ENCODE results near the gene MYLK4.

MYLK4 gene

DNA sequence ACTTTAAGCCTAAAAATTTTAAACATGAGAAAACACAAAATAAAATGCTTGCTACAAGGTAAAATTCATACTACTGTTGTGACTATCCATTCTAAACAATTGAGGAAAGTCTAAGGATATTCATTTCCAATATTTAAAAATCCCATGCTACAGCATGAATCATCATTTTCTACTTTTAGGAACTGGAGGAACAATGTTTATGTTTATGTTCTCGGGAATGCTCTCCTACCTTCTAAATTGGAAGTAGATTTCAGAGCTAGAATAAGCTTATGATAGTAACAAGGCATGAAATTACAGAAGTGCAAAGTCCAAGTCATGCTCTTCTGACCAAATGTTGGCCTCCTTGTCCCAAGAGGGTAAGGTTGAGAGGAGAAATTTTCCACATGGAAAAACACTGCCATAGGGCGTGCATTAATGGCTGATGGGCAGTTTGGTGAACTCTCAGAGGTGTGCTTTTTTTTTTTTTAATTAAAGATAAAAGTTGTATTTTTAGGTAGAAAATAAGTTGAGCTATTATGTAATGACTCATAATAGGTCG lies 6.0 kb upstream of the MYLK4 start:
- no peak for DNase-seq (ENCODE audit: low read depth in 2 of 2)

DNA sequence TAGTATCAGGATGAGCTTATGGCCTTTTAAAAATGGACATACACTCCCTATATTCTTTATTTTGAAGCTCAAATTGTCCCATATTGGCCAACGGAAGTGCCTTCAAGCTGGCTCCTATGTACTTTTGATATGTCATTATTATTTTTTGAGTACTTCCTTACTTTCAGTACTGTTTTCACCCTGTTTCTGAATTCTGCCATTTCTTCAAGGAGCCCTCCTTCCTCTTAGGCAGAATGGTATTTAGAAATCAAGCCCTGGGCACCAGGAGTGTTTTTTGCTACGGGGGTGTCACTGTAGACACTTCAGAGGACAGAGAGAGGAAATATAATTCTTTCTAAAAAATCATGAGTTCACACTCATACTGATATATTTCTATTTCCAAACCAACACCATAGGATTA lies 5.5 kb upstream of the MYLK4 start:
- no peak for DNase-seq (ENCODE audit: low read depth in 2 of 2)

DNA sequence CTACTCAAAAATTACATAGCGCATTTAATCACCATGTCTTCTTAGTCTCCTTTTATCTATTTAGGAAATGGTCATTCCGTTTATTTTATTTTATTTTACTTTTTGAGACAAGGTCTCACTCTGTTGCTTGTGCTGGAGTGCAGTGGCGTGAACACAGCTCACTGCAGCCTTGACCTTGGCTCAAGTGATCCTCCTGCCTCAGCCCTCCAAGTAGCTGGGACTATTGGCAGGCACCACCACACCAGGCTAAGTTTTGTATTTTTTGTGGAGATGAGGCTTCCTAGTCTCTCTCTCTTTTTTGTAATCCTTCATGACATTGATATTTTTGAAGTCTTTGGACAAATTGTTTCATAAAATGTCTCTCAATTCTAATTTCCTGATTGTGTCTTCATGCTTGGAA lies 4.7 kb upstream of the MYLK4 start:
- DNase-seq (ENCODE audit: low read depth in 2 of 2): no peak

DNA sequence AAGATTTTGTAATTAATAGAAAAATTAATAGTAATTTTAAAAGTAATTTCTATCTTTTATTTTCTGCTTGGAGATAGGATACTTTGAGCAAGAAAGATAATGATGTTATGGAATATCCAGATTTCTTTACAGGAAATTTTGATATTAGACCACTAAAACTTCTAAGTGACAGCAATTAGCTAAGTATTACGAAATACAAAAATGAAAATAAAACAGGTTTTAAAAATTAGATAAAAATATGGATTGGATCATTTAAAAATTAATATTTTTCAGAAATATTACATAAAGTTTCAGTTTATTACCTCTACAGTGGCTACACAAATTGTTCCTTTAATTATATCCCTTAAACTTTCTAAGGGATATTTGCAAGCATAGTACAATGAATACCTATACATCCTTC lies 4.2 kb upstream of the MYLK4 start:
- DNase-seq (ENCODE audit: low read depth in 2 of 2): no peak

DNA sequence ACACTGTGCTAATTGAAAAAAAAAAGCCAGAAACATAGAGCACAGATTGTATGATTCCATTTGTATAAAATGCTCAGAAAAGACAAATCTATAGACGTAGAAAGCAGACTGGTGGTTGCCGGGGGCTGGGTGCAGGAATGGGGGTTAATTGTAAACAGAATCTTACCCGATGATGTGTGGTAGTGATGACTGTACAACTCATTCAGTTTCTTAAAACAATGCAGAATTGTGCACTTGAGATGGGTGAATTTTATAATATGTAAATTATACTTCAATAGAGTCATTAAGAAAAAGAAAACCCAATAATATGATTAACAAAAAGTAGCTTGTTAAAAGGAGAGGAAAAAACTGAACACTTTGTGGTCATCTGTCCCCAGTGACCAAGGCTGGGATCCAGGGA lies 3.7 kb upstream of the MYLK4 start:
- no peak for DNase-seq (ENCODE audit: low read depth in 2 of 2)

DNA sequence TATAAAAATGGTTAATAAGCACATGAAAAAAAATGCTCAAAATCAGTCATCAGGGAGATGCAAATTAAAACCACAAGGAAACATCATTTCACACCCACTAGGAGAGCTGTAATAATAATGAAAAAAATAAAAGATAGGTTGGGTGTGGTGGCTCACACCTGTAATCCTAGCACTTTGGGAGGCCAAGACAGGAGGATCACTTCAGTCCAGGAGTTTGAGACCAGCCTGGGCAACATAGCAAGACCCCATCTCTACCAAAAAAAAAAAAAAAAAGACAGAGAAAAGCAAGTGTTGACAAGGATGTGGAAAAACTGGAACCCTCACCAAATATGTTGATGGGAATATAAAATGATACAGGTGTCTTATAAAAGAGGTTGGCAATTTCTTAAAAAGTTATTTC lies 3.0 kb upstream of the MYLK4 start:
- DNase-seq (ENCODE audit: low read depth in 2 of 2): no peak

DNA sequence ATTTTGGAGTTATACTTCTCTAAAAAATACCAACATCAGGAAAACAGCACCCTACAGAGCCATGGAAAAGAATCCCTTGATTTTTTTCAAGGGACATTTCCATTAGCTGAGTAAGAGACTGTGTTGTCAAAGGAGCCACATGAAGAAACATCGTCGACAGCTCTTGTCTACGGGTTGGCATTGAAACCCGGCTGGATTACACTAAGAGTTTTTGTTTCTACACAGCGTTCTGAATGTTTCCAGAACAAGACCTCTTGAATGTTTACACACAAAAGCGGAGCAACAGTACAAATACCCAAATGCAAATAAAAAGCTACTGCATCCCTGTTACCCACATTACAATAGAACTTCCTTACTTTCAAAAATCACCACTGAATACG lies 2.4 kb upstream of the MYLK4 start:
- DNase-seq (ENCODE audit: low read depth in 2 of 2): no peak

DNA sequence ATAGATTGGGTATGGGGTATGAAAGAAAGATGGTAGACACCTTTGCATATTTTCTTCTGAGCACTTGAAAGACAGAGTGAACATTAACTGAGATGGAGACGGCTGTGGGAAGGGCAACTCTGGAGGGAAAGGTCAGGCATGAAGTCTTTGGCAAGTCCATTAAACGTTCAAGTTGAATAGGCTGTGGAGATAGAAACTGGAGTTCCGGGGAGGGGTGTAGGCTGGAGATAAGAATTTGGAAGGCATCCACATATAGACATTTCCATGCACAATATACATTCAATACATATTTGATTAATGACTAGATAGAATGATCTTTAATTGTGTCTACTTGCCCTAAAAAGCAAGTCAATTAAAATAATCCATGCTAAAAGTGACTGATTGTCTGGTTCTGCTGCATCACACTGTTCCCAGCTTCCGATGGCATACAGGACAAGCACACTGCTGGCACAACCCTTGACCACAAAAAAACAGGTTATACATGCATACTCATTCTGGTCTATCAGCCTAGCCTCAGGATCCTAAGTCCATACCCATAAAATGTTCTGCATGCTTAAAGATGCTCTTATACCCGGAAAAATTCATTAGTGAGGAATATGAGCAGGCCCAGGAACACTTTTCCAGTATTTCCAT lies 1.9 kb upstream of the MYLK4 start:
- DNase-seq (ENCODE audit: low read depth in 2 of 2): no peak

DNA sequence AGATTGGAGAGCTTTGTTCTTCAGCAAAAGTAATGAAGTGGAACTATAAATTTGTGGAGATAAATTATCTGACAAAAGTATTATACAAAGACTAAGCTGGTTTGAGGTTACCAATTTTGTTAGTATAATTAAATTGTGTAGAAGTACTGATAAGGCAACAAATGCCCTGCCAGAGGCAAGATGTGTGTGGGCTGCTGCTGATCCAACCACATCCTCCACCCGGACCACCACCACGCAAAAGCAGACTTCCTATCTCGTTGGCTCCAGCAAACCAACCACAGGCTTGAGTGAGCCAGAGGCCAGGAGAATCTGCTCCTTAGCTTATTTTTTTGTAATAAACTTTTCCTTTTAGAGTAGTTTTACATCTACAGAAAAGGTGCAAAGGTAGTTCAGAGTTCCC lies 1.1 kb upstream of the MYLK4 start:
- DNase-seq (ENCODE audit: low read depth in 2 of 2): no peak

DNA sequence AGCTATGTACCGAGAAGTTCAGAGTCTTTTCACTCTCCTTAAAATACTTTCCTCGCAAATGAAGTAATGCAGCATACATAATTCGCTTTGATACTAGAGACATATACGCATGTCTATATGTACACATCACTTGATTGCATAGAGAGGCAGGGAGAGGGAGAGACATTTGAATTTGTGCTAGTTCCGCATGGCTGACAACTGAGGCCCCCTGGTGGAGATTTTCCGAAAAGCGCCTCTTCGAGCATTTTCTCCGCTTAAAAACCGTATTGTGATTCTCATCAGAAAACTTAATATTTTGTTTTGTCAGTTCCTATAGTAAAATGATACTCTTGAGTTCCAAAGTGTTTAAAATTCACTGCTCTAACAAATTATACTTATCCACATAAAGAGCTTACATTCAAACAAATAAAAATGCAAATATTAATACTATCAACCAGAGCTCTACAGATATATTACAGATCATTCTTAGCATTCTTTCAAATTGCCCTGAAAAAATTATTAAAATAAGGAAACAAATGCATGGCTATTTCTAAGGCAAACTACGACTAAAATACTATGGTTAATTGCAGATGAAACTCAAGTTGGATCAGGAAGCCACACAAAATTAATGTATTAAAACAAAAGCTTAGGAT lies 637 bp downstream of the MYLK4 start:
- peak in 1 of 2 donors; percentile 64 for DNase-seq (ENCODE audit: low read depth in 2 of 2)

DNA sequence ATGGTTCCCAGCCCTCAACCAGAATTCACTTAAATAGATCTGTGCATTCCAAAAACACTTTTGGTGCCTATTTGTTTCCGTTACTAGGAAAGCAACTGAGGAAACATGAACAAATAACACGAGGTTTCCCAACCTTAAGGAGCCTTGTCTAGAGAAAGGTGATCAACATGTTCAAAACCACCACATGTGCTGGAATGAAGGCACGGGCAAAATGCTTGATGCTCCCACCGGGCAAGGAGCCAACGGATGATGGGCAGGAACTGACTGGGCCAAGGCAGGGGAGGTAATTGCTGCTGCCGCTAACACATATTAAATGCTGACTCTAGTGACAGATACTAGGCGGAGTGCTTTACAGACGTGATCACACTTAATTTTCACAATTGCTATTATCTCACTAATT lies 2.5 kb downstream of the MYLK4 start:
- no peak for DNase-seq (ENCODE audit: low read depth in 2 of 2)

DNA sequence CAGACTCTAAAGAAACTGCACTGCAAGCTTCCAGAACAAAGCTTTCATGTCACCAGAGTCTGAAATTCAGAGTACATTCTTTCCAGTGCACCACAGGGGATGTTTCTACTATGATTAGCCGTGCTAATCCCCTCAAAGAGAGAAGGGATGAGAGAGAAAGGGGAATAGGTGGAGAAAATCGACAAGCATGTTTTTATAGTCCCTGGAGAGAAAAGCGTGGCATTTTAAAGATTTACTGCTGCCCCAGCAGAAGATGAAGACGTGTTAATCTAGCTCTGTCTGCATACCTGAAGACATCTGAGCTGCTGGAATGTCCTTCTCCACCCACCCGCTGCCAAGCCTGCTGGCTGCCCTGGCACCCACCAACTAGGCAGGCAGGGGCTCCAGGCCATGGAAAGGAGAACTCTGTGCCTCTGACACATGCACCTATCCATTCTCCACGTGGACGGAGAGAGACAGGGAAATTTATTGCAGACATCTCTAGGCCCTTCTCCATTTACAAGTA lies 4.1 kb downstream of the MYLK4 start:
- no peak for DNase-seq (ENCODE audit: low read depth in 2 of 2)

DNA sequence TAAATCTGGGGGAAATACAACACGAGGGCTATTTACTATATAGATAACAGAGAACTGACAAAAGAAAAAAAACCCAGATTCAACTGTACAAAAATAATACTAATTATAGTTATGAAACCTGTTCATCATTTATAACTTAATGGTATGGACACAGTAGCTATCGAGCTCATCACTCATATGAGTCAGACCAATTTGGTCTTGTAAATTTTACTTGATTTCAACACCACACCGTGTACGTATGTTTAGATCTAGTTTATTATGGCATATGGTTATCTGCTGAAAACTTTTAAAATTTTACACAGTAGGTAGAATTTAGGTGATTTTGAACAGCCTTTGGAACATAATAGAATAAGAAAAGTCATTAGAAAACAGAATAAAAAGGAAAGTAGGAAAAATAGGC lies 5.5 kb downstream of the MYLK4 start:
- no peak for DNase-seq (ENCODE audit: low read depth in 2 of 2)

DNA sequence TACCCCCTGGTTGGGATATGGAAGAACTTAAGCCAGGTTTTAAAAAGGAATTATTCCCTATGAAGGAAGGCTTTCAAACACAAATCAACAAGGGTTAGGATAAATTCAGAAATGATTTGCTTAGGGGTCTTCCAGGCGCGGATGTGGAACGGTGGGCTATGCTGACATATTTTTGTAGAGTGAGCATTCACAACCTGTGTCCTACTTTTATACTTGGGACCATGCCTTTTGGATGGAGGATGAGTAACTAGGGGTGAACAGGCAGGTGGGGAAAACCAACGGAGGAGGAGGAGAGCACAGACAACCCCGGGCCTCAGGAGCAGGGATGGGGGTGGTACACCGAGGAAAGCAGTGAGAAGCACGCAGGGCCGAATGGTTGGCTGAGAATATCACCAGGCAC lies 5.9 kb downstream of the MYLK4 start:
- DNase-seq (ENCODE audit: low read depth in 2 of 2): no peak

DNA sequence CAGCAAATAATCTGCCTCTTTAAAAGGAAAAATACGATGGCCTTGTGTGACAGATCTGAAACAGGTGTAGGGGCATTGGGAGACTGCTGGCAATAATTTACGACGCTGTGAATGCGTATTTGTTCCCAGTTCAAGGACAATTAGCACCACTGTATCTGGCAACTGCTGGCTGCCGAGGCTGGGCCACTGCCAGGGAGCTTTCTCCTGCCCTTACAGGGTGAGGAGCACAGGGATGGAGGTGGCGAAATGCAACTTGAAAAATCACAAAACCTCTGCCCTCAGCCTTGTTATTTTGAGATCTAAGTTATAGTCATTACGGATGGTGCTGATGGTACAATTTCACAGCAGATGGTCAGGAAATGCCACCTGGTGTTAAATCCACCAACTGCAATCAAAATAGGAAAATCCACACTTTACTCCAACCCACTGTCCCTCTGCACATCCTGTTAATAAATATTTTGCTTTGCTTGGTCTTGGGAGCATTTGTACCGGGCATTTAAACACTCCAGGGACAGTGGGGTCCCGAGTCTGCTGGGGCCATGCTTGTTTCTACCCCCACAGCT lies 6.4 kb downstream of the MYLK4 start:
- DNase-seq (ENCODE audit: low read depth in 2 of 2): no peak

DNA sequence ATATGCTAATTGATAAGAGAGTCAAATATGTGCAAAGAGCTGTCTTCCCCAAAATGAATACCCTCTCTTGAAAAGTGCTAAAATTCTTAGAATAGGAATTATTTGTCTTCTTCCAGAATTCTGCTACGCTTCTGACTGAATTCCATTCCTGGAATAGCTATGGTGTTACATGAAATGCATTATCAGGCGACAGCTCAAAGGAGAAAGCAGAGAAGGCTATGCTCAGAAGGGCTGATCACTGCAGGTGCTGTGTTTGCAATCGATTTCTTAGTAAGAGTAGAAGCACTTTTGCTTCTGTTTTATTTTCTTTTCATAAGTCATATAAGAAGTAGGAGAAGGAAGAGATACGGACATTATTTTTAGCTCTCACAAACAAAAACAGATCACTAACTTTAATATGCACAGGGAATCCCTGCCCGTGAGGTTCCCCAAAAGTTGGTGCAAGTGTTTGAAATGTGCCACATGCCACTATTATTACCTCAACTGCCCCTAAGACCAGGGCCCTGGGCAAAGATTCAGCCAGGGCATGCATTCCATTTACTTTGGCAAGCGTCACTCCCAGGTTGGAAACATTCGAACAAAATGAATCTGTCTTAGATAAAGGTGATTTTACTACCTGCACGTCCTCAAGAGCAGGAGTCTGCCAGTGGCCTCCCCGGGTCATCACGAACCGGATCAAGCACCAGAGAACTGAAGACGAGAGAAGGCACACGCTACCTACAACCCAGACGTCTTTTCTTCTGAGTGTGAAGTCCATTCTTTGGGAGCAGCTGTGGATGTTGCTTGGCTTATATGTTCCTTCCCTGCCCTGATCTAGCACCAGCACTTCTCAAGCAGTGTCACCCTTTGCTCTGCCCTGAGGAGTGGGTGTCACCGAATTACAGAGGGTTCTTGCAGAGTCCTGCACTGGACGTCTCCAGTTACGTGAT lies 7.2 kb downstream of the MYLK4 start:
- DNase-seq (ENCODE audit: low read depth in 2 of 2): no peak

DNA sequence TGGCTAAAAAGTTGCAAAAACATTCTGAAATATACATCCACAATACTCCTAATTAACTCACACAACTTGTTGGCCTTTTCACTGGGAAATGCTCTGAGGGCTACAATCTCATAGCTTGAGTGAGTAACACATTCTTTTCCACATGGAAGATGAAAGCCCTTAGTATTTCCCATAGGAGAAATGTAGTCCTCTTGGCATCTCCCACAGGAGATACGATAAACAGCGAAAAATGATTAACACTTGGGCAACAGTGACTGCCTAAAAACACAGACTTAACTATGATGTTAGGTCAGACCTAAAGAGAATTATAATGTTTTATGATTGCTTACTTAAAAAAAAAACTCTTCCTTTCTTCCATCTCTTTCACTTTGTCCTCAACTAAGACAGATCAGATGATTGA lies 9.0 kb downstream of the MYLK4 start:
- no peak for DNase-seq (ENCODE audit: low read depth in 2 of 2)

DNA sequence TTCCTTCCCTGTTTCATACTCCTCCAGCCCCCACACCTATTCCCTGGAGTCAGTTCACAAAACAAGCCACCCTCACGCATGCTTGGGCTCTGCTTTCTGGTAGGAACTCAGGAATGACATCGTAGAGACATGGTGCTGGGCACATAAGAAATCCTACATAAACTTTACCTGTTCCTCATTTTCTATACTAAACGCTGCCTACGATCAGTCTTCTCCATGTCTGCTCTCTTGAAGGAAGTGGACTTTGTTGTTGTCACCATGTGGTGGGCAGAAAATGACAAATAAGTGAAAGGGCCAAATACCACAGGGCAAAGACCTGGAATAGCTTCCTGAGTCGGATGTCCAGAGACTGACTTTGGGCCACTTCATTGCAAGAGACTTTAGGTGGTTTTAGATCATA lies 10.1 kb downstream of the MYLK4 start:
- DNase-seq (ENCODE audit: low read depth in 2 of 2): no peak

DNA sequence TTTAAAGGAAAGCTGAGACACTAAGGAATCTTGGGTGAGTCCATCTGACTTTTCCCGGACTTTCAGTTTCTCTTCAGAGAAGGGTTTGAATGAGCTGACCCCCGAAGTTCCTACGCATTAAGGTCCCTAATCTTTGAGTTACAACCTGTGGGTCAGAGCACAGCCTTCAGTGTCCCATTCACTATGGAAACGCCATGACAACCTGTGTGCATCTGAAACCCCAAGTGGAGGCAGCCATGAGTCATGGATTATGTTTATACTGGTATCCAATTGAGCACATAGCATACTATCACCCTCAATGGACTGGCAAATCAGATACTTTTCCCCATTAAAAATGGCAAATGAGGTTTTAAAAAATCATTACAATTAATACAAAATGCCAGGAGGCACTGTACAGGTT lies 11.4 kb downstream of the MYLK4 start:
- DNase-seq (ENCODE audit: low read depth in 2 of 2): no peak

DNA sequence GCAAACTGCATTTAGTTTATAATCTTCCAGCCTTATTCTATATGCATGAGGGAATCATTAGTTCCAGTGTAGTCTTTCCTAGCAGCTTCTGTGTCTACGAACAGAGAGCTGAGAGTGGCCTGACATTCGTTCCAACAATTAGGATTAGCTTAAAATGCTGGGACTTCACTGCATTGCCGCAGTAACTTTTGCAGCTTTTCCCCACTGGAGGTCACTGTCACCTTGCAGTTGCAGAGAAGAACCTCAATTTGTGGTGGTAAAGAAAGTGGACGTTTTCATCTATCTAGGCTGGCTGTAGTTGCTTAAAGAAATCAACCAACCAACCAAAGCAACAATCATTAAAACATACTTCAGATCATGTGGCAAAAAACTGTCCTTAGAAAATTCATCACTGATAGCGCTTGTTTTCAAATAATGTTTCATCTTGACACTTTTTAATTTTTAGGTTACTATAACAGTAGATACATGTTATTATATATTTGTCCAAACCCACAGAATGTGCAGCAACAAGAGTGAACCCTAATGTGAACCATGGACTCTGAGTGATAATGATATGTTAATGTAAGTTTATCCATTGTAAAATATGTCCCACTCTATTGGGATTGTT lies 12.2 kb downstream of the MYLK4 start:
- peak in 1 of 2 donors; percentile 14 for DNase-seq (ENCODE audit: low read depth in 2 of 2)

DNA sequence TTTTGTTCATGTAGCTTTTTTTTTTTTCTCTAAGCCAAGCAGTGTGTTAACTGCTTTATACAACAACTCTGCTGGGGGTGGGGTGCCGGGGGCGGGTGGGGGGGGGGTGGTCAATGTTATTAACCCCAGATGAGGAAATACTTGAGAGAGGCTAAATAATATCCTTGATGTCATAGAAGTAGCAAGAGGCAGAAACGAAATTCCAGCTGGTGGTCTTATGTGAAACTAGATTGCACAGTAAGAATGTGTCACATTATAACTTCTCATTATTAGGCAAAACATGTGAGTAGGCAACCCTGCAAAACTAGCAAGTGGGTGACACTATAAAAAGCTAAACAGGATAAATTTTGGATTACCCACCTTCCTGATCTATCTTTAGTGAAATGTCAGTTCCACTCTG lies 12.8 kb downstream of the MYLK4 start:
- DNase-seq (ENCODE audit: low read depth in 2 of 2): no peak
